ENCODE data around the gene COX6B2.
A peak's percentile ranks its signal among the peaks of the same experiment; 100 is the strongest.

The COX6B2 gene

GRCh38 chr19:55365245-55365644 lies 10.7 kb upstream of the COX6B2 start:
- in situ Hi-C loops (cut with HindIII; ENCODE audit: low pct_unique_long_range_greater_than_20kb, low sequenced_read_pairs), result no loop called here
- DNase-seq (ENCODE audit: low read depth in 1 of 2, low spot score in 1 of 2), result no peak
- TF ChIP-seq JUND (IDR thresholded peaks at IDR 0.05; ENCODE audit: low read depth), result no peak

GRCh38 chr19:55362990-55363716 lies 8.6 kb upstream of the COX6B2 start, which contains the start of gene GARIN5B:
Gene GARIN5B, minus strand, starts transcription at chr19:55363260. Its CDS starts 194 bp downstream, at chr19:55363066.
- in situ Hi-C loops (cut with HindIII; ENCODE audit: low pct_unique_long_range_greater_than_20kb, low sequenced_read_pairs), result no loop called here
- TF ChIP-seq JUND (IDR thresholded peaks at IDR 0.05; ENCODE audit: low read depth), result no peak
- no peak for DNase-seq (ENCODE audit: low read depth in 1 of 2, low spot score in 1 of 2)

- no peak for DNase-seq (ENCODE audit: low read depth in 1 of 2, low spot score in 1 of 2)
- in situ Hi-C loops (cut with HindIII; ENCODE audit: low pct_unique_long_range_greater_than_20kb, low sequenced_read_pairs), result no loop called here
- no peak for TF ChIP-seq JUND (IDR thresholded peaks at IDR 0.05; ENCODE audit: low read depth)
Observed at GRCh38 chr19:55362174-55362989, 7.9 kb upstream of the COX6B2 start.

GRCh38 chr19:55360902-55361301 lies 6.4 kb upstream of the COX6B2 start:
- DNase-seq (ENCODE audit: low read depth in 1 of 2, low spot score in 1 of 2), result no peak
- in situ Hi-C loops (cut with HindIII; ENCODE audit: low pct_unique_long_range_greater_than_20kb, low sequenced_read_pairs), result no loop called here
- TF ChIP-seq JUND (IDR thresholded peaks at IDR 0.05; ENCODE audit: low read depth), result no peak

GRCh38 chr19:55358943-55359908 lies 4.7 kb upstream of the COX6B2 start:
- no peak for TF ChIP-seq JUND (IDR thresholded peaks at IDR 0.05; ENCODE audit: low read depth)
- in situ Hi-C loops (cut with HindIII; ENCODE audit: low pct_unique_long_range_greater_than_20kb, low sequenced_read_pairs), result no loop called here
- DNase-seq (ENCODE audit: low read depth in 1 of 2, low spot score in 1 of 2), result no peak

- no peak for DNase-seq (ENCODE audit: low read depth in 1 of 2, low spot score in 1 of 2)
- in situ Hi-C loops (cut with HindIII; ENCODE audit: low pct_unique_long_range_greater_than_20kb, low sequenced_read_pairs), result no loop called here
- TF ChIP-seq JUND (IDR thresholded peaks at IDR 0.05; ENCODE audit: low read depth), result no peak
Observed at GRCh38 chr19:55358493-55358892, 4.0 kb upstream of the COX6B2 start.

- in situ Hi-C loops (cut with HindIII; ENCODE audit: low pct_unique_long_range_greater_than_20kb, low sequenced_read_pairs), result no loop called here
- no peak for TF ChIP-seq JUND (IDR thresholded peaks at IDR 0.05; ENCODE audit: low read depth)
- no peak for DNase-seq (ENCODE audit: low read depth in 1 of 2, low spot score in 1 of 2)
Observed at GRCh38 chr19:55355213-55355821, 798 bp upstream of the COX6B2 start.

- TF ChIP-seq JUND (IDR thresholded peaks at IDR 0.05; ENCODE audit: low read depth), result no peak
- peak; percentile 65 to 88 for DNase-seq (ENCODE audit: low read depth in 1 of 2, low spot score in 1 of 2)
- in situ Hi-C loops (cut with HindIII; ENCODE audit: low pct_unique_long_range_greater_than_20kb, low sequenced_read_pairs), result no loop called here
Observed at GRCh38 chr19:55353803-55354697, 469 bp downstream of the COX6B2 start.

- TF ChIP-seq JUND (IDR thresholded peaks at IDR 0.05; ENCODE audit: low read depth), result no peak
- in situ Hi-C loops (cut with HindIII; ENCODE audit: low pct_unique_long_range_greater_than_20kb, low sequenced_read_pairs), result no loop called here
- DNase-seq (ENCODE audit: low read depth in 1 of 2, low spot score in 1 of 2), result no peak
Observed at GRCh38 chr19:55353356-55353802, 1.1 kb downstream of the COX6B2 start.

- DNase-seq (ENCODE audit: low read depth in 1 of 2, low spot score in 1 of 2), result no peak
- TF ChIP-seq JUND (IDR thresholded peaks at IDR 0.05; ENCODE audit: low read depth), result no peak
- in situ Hi-C loops (cut with HindIII; ENCODE audit: low pct_unique_long_range_greater_than_20kb, low sequenced_read_pairs), result no loop called here
Observed at GRCh38 chr19:55352549-55353145, 1.9 kb downstream of the COX6B2 start.

- DNase-seq (ENCODE audit: low read depth in 1 of 2, low spot score in 1 of 2), result no peak
Observed at GRCh38 chr19:55352040-55352439, 2.5 kb downstream of the COX6B2 start.

More at GRCh38 chr19:55352040-55352439, 2.5 kb downstream of the COX6B2 start:
- in situ Hi-C loops (cut with HindIII; ENCODE audit: low pct_unique_long_range_greater_than_20kb, low sequenced_read_pairs), result no loop called here
- TF ChIP-seq JUND (IDR thresholded peaks at IDR 0.05; ENCODE audit: low read depth), result no peak
